Caco-2 (cell line): ENCODE measurements around the gene MAPK6. TPM values are rescaled to one million over a fixed set of nuclear protein-coding genes. Genes with fewer than 3 reads are reported as not detected.
A peak's percentile ranks its signal among the peaks of the same experiment; 100 is the strongest.

Source experiments
- BruUV-seq: library from RNA; stranded (reverse); fragments of 400-500 nt; replicated peaks from 2 replicates; lab custom pipeline; 2021; lab: Mats Ljungman, UMichigan
- CTCF ChIA-PET: fragments of 300-600 bp; sonication (Branson Sonifier 250); formaldehyde crosslinking; loops from one replicate; lab custom pipeline; 2022; ENCODE audit warnings: antibody characterized with exemption; lab: Charles Lee
- POLR2A ChIA-PET: fragments of 300-600 bp; sonication (Branson Sonifier 250); formaldehyde crosslinking; loops from one replicate; lab custom pipeline; 2022; ENCODE audit warnings: antibody characterized with exemption; lab: Charles Lee
- DNase-seq, 2 experiments: peaks; one replicate each; pipeline versions ENCODE4 v3.0.0 to v3.0.0-alpha.2; 2020 to 2022
- H3K27me3 ChIP-seq: replicated peaks from 2 replicates; pipeline ENCODE4 v1.6.0; 2011; ENCODE audit warnings: low read length; ENCODE audit not compliant: control insufficient read depth, insufficient read depth
- H3K36me3 ChIP-seq: 2 replicates; pipeline ENCODE4 v1.5.1; 2011; ENCODE audit warnings: low read length; ENCODE audit not compliant: control insufficient read depth, insufficient read depth
- H3K4me1 ChIP-seq: fragments of 250-450 bp; sonication (Bioruptor Pico); 2 replicates; pipeline ENCODE4 v1.5.1; 2020; ENCODE audit warnings: mild to moderate bottlenecking
- H3K4me3 ChIP-seq: 2 replicates; pipeline ENCODE4 v1.5.1; 2011; ENCODE audit warnings: low read depth, mild to moderate bottlenecking, control low read depth, low read length
- H3K9me3 ChIP-seq: fragments of 250-450 bp; sonication (Bioruptor Pico); 2 replicates; pipeline ENCODE4 v1.5.1; 2020; ENCODE audit warnings: mild to moderate bottlenecking, moderate library complexity
- H3K27ac Mint-ChIP-seq: one replicate; pipeline ENCODE4 v1.8.0; 2022; ENCODE audit warnings: mixed read lengths; ENCODE audit not compliant: unreplicated experiment
- H3K27me3 Mint-ChIP-seq: one replicate; pipeline ENCODE4 v1.8.0; 2022; ENCODE audit warnings: mixed read lengths; ENCODE audit not compliant: insufficient read depth, unreplicated experiment
- H3K36me3 Mint-ChIP-seq: one replicate; pipeline ENCODE4 v1.8.0; 2022; ENCODE audit warnings: mild to moderate bottlenecking, mixed read lengths; ENCODE audit not compliant: insufficient read depth, unreplicated experiment
- H3K4me1 Mint-ChIP-seq: one replicate; pipeline ENCODE4 v1.8.0; 2022; ENCODE audit warnings: low read depth, mixed read lengths; ENCODE audit not compliant: unreplicated experiment
- H3K4me3 Mint-ChIP-seq: one replicate; pipeline ENCODE4 v1.8.0; 2022; ENCODE audit warnings: mild to moderate bottlenecking, moderate library complexity, mixed read lengths; ENCODE audit not compliant: unreplicated experiment
- H3K9me3 Mint-ChIP-seq: one replicate; pipeline ENCODE4 v1.8.0; 2022; ENCODE audit warnings: mixed read lengths; ENCODE audit not compliant: unreplicated experiment
- CTCF ChIP-seq, 2 experiments: fragments of 200-600 bp in 1 of 2; IDR thresholded peaks; 1 replicate in 1 of 2; 2 replicates in 1 of 2; pipeline versions ENCODE4 v1.5.1 to v1.8.0; 2011 to 2022; ENCODE audit warnings: antibody characterized with exemption in 1 of 2, control low read depth in 1 of 2, inconsistent platforms in 1 of 2, low read depth in 1 of 2, low read length in 1 of 2, mild to moderate bottlenecking in 1 of 2, moderate library complexity in 1 of 2; ENCODE audit not compliant: insufficient read depth in 1 of 2, severe bottlenecking in 1 of 2, unreplicated experiment in 1 of 2
- intact Hi-C: fragments of 100-400 bp; cut with micrococcal nuclease; formaldehyde crosslinking; loops from one replicate; pipeline ENCODE4 v1.10.0; 2022; ENCODE audit not compliant: unreplicated experiment
- total RNA-seq: library from RNA; stranded (reverse); gene quantifications from 2 replicates; pipeline ENCODE4 v1.2.3, GENCODE V29; 2022

Gene MAPK6
- total RNA-seq, 1 experiment from 2014 or later: 69.8 TPM

- Mint-ChIP-seq H3K4me1 (peaks cover 11% of the 10 kb centered on the region), H3K27me3 (no peaks in the 10 kb centered on the region), H3K4me3 (peak overlapping the region; percentile 75), H3K36me3 (no peaks in the 10 kb centered on the region), H3K27ac (no peak overlapping the region), H3K9me3 (no peaks in the 10 kb centered on the region)
- DNase-seq: peak; percentile 43 to 62
- no peak for TF ChIP-seq CTCF (IDR thresholded peaks at IDR 0.05; ENCODE audit: insufficient read depth in 1 of 2, low read depth in 1 of 2, low read length in 1 of 2, severe bottlenecking in 1 of 2, unreplicated experiment in 1 of 2)
- CTCF ChIA-PET: interaction anchor here (0.6 to 0.7 kb wide), 4 partner anchors 15 to 144 kb away, joined by 4 to 7 read pairs (median 4); no protein-coding TSS in a partner anchor
- Histone ChIP-seq H3K4me3 (peak overlapping the region; percentile 65), H3K4me1 (peaks cover 19% of the 10 kb centered on the region), H3K9me3 (no peaks in the 10 kb centered on the region), H3K27me3 (no peaks in the 10 kb centered on the region), H3K36me3 (no peaks in the 10 kb centered on the region)
- intact Hi-C loops: loop anchor here (5.0 kb wide), 1 partner anchor 35 kb away; no protein-coding TSS in a partner anchor
- no TSS peak for BruUV-seq
- POLR2A ChIA-PET: interaction anchor here (0.6 to 1.3 kb wide), 4 partner anchors 40 to 618 kb away, joined by 3 to 5 read pairs (median 4); no protein-coding TSS in a partner anchor
Observed at GRCh38 chr15:52112203-52112750, 93.3 kb downstream of the MAPK6 start.

GRCh38 chr15:52113235-52113634 lies 94.2 kb downstream of the MAPK6 start:
- TF ChIP-seq CTCF (IDR thresholded peaks at IDR 0.05; ENCODE audit: insufficient read depth in 1 of 2, low read depth in 1 of 2, low read length in 1 of 2, severe bottlenecking in 1 of 2, unreplicated experiment in 1 of 2): no peak
- BruUV-seq: TSS peak; percentile 52
- Mint-ChIP-seq H3K4me1 (peaks cover 11% of the 10 kb centered on the region), H3K27ac (no peak overlapping the region), H3K27me3 (no peaks in the 10 kb centered on the region), H3K36me3 (no peaks in the 10 kb centered on the region), H3K4me3 (peak overlapping the region; percentile 75), H3K9me3 (no peaks in the 10 kb centered on the region)
- intact Hi-C loops: loop anchor here (5.0 kb wide), 1 partner anchor 36 kb away; no protein-coding TSS in a partner anchor
- CTCF ChIA-PET: no interaction called here
- DNase-seq: no peak
- Histone ChIP-seq H3K9me3 (no peaks in the 10 kb centered on the region), H3K4me1 (peaks cover 19% of the 10 kb centered on the region), H3K27me3 (no peaks in the 10 kb centered on the region), H3K4me3 (no peak overlapping the region), H3K36me3 (no peaks in the 10 kb centered on the region)
- POLR2A ChIA-PET: no interaction called here

- Histone ChIP-seq H3K4me1 (peaks cover 19% of the 10 kb centered on the region), H3K4me3 (no peak overlapping the region), H3K9me3 (no peaks in the 10 kb centered on the region), H3K27me3 (no peaks in the 10 kb centered on the region), H3K36me3 (no peaks in the 10 kb centered on the region)
- ChIA-PET CTCF (no interaction called here), POLR2A (no interaction called here)
- Mint-ChIP-seq H3K36me3 (no peaks in the 10 kb centered on the region), H3K9me3 (no peaks in the 10 kb centered on the region), H3K27me3 (no peaks in the 10 kb centered on the region), H3K27ac (no peak overlapping the region), H3K4me3 (peak overlapping the region; percentile 75), H3K4me1 (peaks cover 11% of the 10 kb centered on the region)
- no peak for TF ChIP-seq CTCF (IDR thresholded peaks at IDR 0.05; ENCODE audit: insufficient read depth in 1 of 2, low read depth in 1 of 2, low read length in 1 of 2, severe bottlenecking in 1 of 2, unreplicated experiment in 1 of 2)
- BruUV-seq: no TSS peak
- DNase-seq: no peak
- intact Hi-C loops: loop anchor here (5.0 kb wide), 1 partner anchor 36 kb away; no protein-coding TSS in a partner anchor
Observed at GRCh38 chr15:52113708-52114107, 94.7 kb downstream of the MAPK6 start.
